GM12891 (cell line): ENCODE measurements around the gene MCU.
"Not testable (repeated sequence)": the region's sequence is repeated elsewhere in the genome, so short reads cannot be mapped to it uniquely, and the experiment has no call there.

Experiments
- DNase-seq: peaks from one replicate; pipeline ENCODE4 v3.0.0; 2011; ENCODE audit warnings: low spot score; ENCODE audit not compliant: insufficient read length
- FAIRE-seq: peaks from 2 replicates; lab custom pipeline; 2011; peaks lifted over from hg19 to GRCh38; lab: Jason Lieb, UNC
- PAX5 ChIP-seq: IDR thresholded peaks from 2 replicates; pipeline ENCODE4 v1.6.1; 2011; ENCODE audit warnings: low read length, moderate library complexity, mild to moderate bottlenecking; ENCODE audit not compliant: insufficient read depth, severe bottlenecking
- POLR2A ChIP-seq: IDR thresholded peaks from 2 replicates; pipeline ENCODE4 v1.6.1; 2011; ENCODE audit warnings: low read depth, low read length, control low read depth
- POLR2AphosphoS5 ChIP-seq: IDR thresholded peaks from 2 replicates; pipeline ENCODE4 v1.6.1; 2011; ENCODE audit warnings: low read depth, low read length, control low read depth
- POU2F2 ChIP-seq: IDR thresholded peaks from 2 replicates; pipeline ENCODE4 v1.6.1; 2011; ENCODE audit warnings: low read depth, mild to moderate bottlenecking, control low read depth, low read length, moderate library complexity
- SPI1 ChIP-seq: IDR thresholded peaks from 2 replicates; pipeline ENCODE4 v1.6.1; 2011; ENCODE audit warnings: low read depth, low read length, control low read depth
- TAF1 ChIP-seq: IDR thresholded peaks from 2 replicates; pipeline ENCODE4 v1.6.1; 2011; ENCODE audit warnings: low read depth, low read length, control low read depth

MCU gene

GRCh38 chr10:72756674-72757385 is 64.9 kb downstream of the MCU start:
- no peak for DNase-seq
- TF ChIP-seq TAF1 (no peak), POLR2A (no peak), PAX5 (no peak), POU2F2 (no peak), SPI1 (no peak), POLR2AphosphoS5 (no peak)
- FAIRE-seq: no peak

GRCh38 chr10:72757732-72758131 is 65.8 kb downstream of the MCU start:
- no peak for TF ChIP-seq POU2F2
- no peak for TF ChIP-seq TAF1
- TF ChIP-seq POLR2AphosphoS5: no peak
- no peak for TF ChIP-seq POLR2A
- TF ChIP-seq SPI1: no peak
- no peak for TF ChIP-seq PAX5
- DNase-seq (no peak), FAIRE-seq (no peak)

- DNase-seq, FAIRE-seq: not testable (repeated sequence)
Observed at GRCh38 chr10:72758930-72759329, 67.0 kb downstream of the MCU start.

- FAIRE-seq (no peak), DNase-seq (no peak)
- 0 out of 2 replicates have a peak, but pooled peaks have one; percentile 0 for TF ChIP-seq SPI1
- TF ChIP-seq POU2F2: no peak
Observed at GRCh38 chr10:72759584-72759983, 67.6 kb downstream of the MCU start.

- FAIRE-seq (no peak), DNase-seq (no peak)
- TF ChIP-seq SPI1 (no peak), PAX5 (no peak)
Observed at GRCh38 chr10:72761498-72761897, 69.6 kb downstream of the MCU start.

GRCh38 chr10:72762042-72762441 is 70.1 kb downstream of the MCU start:
- no peak for TF ChIP-seq POLR2A
- no peak for TF ChIP-seq SPI1
- TF ChIP-seq POLR2AphosphoS5: no peak
- no peak for TF ChIP-seq PAX5
- TF ChIP-seq TAF1: no peak
- TF ChIP-seq POU2F2: no peak
- FAIRE-seq (no peak), DNase-seq (no peak)

- FAIRE-seq (no peak), DNase-seq (no peak)
- TF ChIP-seq POLR2AphosphoS5 (no peak), PAX5 (no peak), POLR2A (no peak), SPI1 (no peak), TAF1 (no peak), POU2F2 (no peak)
Observed at GRCh38 chr10:72763201-72763600, 71.3 kb downstream of the MCU start.

- TF ChIP-seq POLR2AphosphoS5 (no peak), TAF1 (no peak), PAX5 (no peak), SPI1 (no peak), POLR2A (no peak)
- FAIRE-seq: peak; percentile 16
- DNase-seq: no peak
Observed at GRCh38 chr10:72764151-72764550, 72.2 kb downstream of the MCU start.

- TF ChIP-seq POLR2A (no peak), POLR2AphosphoS5 (no peak), TAF1 (no peak), SPI1 (no peak), PAX5 (no peak), POU2F2 (no peak)
- no peak for FAIRE-seq
- DNase-seq: no peak
Observed at GRCh38 chr10:72765051-72765745, 73.3 kb downstream of the MCU start.

GRCh38 chr10:72771195-72771594 is 79.3 kb downstream of the MCU start:
- FAIRE-seq, DNase-seq: not testable (repeated sequence)

GRCh38 chr10:72772031-72772430 is 80.1 kb downstream of the MCU start:
- no peak for DNase-seq
- TF ChIP-seq SPI1 (no peak), TAF1 (no peak), POLR2A (no peak), POLR2AphosphoS5 (no peak), PAX5 (no peak), POU2F2 (no peak)
- peak; percentile 59 for FAIRE-seq
